ENCODE results near the gene TTPAL.

DNA sequence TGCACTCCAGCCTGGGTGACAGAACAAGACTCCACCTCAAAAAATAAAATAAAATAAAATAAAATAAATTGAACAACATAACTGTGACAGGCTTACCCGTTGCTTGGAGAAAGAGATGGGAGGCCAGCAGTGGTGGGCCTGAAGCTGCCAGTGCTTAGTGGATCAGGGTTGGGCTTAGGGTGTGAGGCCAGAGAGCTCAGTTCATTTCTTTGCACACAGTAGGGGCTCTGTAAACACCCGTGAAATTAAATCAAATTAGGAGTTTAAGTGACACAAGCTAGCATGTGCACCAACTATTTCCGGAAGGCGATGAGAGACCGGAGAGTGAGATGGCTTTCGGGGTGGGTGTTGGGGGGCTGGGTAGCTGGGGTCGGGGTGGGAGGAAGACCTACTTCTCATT lies 25.8 kb upstream of the TTPAL start:
- TF ChIP-seq, protein P1, sequence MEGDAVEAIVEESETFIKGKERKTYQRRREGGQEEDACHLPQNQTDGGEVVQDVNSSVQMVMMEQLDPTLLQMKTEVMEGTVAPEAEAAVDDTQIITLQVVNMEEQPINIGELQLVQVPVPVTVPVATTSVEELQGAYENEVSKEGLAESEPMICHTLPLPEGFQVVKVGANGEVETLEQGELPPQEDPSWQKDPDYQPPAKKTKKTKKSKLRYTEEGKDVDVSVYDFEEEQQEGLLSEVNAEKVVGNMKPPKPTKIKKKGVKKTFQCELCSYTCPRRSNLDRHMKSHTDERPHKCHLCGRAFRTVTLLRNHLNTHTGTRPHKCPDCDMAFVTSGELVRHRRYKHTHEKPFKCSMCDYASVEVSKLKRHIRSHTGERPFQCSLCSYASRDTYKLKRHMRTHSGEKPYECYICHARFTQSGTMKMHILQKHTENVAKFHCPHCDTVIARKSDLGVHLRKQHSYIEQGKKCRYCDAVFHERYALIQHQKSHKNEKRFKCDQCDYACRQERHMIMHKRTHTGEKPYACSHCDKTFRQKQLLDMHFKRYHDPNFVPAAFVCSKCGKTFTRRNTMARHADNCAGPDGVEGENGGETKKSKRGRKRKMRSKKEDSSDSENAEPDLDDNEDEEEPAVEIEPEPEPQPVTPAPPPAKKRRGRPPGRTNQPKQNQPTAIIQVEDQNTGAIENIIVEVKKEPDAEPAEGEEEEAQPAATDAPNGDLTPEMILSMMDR (IDR thresholded peaks at IDR 0.05): no peak
- no peak for TF ChIP-seq POLR2A (IDR thresholded peaks at IDR 0.05)

Data from testis (tissue), 2 donors.